K562 (cell line): ENCODE measurements around the gene HNRNPF. TPM values are rescaled to one million over a fixed set of nuclear protein-coding genes. Genes with fewer than 3 reads are reported as not detected.

Experiments
- BRD4 ChIP-seq: fragments of 200-600 bp; sonication (generic); IDR thresholded peaks from 2 replicates; pipeline ENCODE4 v1.6.1; 2017; ENCODE audit warnings: inconsistent platforms
- CHD4 ChIP-seq: fragments of 200-600 bp; sonication (generic); IDR thresholded peaks from 3 replicates; pipeline ENCODE4 v1.6.1; 2012; ENCODE audit warnings: low read depth, mild to moderate bottlenecking, mixed read lengths, low read length, inconsistent platforms; ENCODE audit not compliant: insufficient read depth, insufficient replicate concordance, poor library complexity, severe bottlenecking
- CSDE1 ChIP-seq, 2 experiments: fragments of 450-650 bp; IDR thresholded peaks; 2 replicates each; pipeline ENCODE4 v1.6.1; 2016; ENCODE audit warnings: mild to moderate bottlenecking in 1 of 2
- ERF ChIP-seq: fragments of 450-650 bp; formaldehyde crosslinking; IDR thresholded peaks from 2 replicates; pipeline ENCODE4 v1.4.0; 2020; ENCODE audit warnings: mild to moderate bottlenecking, mixed read lengths
- IFI16 ChIP-seq: fragments of 250-450 bp; sonication (Bioruptor Pico); IDR thresholded peaks from 2 replicates; pipeline ENCODE4 v2.1.2; 2022; ENCODE audit warnings: mild to moderate bottlenecking, inconsistent platforms
- LEF1 ChIP-seq: fragments of 450-650 bp; IDR thresholded peaks from 2 replicates; pipeline ENCODE4 v1.6.1; 2016; ENCODE audit warnings: mild to moderate bottlenecking
- MLLT1 ChIP-seq, 2 experiments: fragments of 450-650 bp; IDR thresholded peaks; 2 replicates each; pipeline ENCODE4 v1.6.1; 2016
- NR1H2 ChIP-seq: sonication (generic); formaldehyde crosslinking; IDR thresholded peaks from 2 replicates; pipeline ENCODE4 v1.4.0; 2020; ENCODE audit warnings: mild to moderate bottlenecking, missing genetic modification reagents
- PCBP2 ChIP-seq: fragments of 200-400 bp; formaldehyde crosslinking; IDR thresholded peaks from 2 replicates; pipeline ENCODE4 v1.6.1; 2018; ENCODE audit warnings: low read length, low read depth, mild to moderate bottlenecking, moderate library complexity; ENCODE audit not compliant: poor library complexity, severe bottlenecking
- POLR2B ChIP-seq: fragments of 450-650 bp; IDR thresholded peaks from 2 replicates; pipeline ENCODE4 v1.6.1; 2018; ENCODE audit warnings: low read depth; ENCODE audit not compliant: partially characterized antibody
- PURB ChIP-seq: sonication (generic); formaldehyde crosslinking; IDR thresholded peaks from 2 replicates; pipeline ENCODE4 v1.9.0; 2021; ENCODE audit warnings: low read depth, mild to moderate bottlenecking, missing genetic modification reagents
- RBFOX2 ChIP-seq: fragments of 200-400 bp; formaldehyde crosslinking; IDR thresholded peaks from 2 replicates; pipeline ENCODE4 v1.6.1; 2017; ENCODE audit warnings: low read depth, mild to moderate bottlenecking, low read length, moderate library complexity
- RBM39 ChIP-seq: fragments of 200-400 bp; formaldehyde crosslinking; optimal IDR thresholded peaks from 2 replicates; pipeline ENCODE3; 2018; ENCODE audit warnings: low read depth, low read length
- SFPQ ChIP-seq: fragments of 200-400 bp; formaldehyde crosslinking; IDR thresholded peaks from 2 replicates; pipeline ENCODE4 v1.6.1; 2017; ENCODE audit warnings: mild to moderate bottlenecking, low read depth, low read length, moderate library complexity
- SP1 ChIP-seq: sonication (generic); formaldehyde crosslinking; IDR thresholded peaks from 2 replicates; pipeline ENCODE4 v1.8.1; 2022; ENCODE audit warnings: mild to moderate bottlenecking, missing genetic modification reagents
- ZBTB26 ChIP-seq: fragments of 450-650 bp; formaldehyde crosslinking; IDR thresholded peaks from 2 replicates; pipeline ENCODE4 v1.4.0; 2022; ENCODE audit warnings: missing genetic modification characterization
- ZC3H4 ChIP-seq: sonication (generic); formaldehyde crosslinking; IDR thresholded peaks from 2 replicates; pipeline ENCODE4 v1.9.0; 2021; ENCODE audit warnings: missing genetic modification reagents, borderline replicate concordance
- ZNF280B ChIP-seq: fragments of 250-450 bp; sonication (Bioruptor Pico); IDR thresholded peaks from 2 replicates; pipeline ENCODE4 v1.5.1; 2021; ENCODE audit warnings: mild to moderate bottlenecking
- ZNF408 ChIP-seq: fragments of 250-450 bp; sonication (Bioruptor Pico); IDR thresholded peaks from 2 replicates; pipeline ENCODE4 v1.4.0; 2020; ENCODE audit warnings: low read depth, mild to moderate bottlenecking, moderate library complexity
- ZNF512 ChIP-seq: IDR thresholded peaks from 2 replicates; pipeline ENCODE4 v1.6.1; 2016; ENCODE audit warnings: missing genetic modification characterization, missing compliant biosample characterization
- ZNF830 ChIP-seq: fragments of 250-450 bp; sonication (Bioruptor Pico); IDR thresholded peaks from 2 replicates; pipeline ENCODE4 v1.5.0; 2021; ENCODE audit warnings: mild to moderate bottlenecking
- polyA plus RNA-seq, 8 experiments: library from polyadenylated mRNA; depleted of rRNA in 4 of 8; stranded (reverse) in 5 of 8; unstranded in 3 of 8; fragments of >200 nt; fragmentation: Nextera tagmentation in 2 of 8; fragmentation: Illumina TruSeq in 1 of 8; extraction: Ambion mirVana in 2 of 8; extraction: Trizol in 1 of 8; gene quantifications; 2 replicates each; pipeline versions ENCODE4 v1.2.1 to v1.2.3, GENCODE V29; 2011 to 2014; ENCODE audit warnings: inconsistent platforms in 1 of 8, missing spikeins in 1 of 8
- total RNA-seq, 7 experiments: library from RNA; depleted of rRNA in 6 of 7; stranded (reverse); fragments of >200 nt in 6 of 7; fragmentation: Illumina TruSeq in 2 of 7; extraction: Trizol in 2 of 7; gene quantifications; 2 replicates each; pipeline versions ENCODE4 v1.2.1 to v1.2.3, GENCODE V29; 2011 to 2021; ENCODE audit warnings: low replicate concordance in 1 of 7

Gene HNRNPF
- total and polyA plus RNA-seq, 9 of the 15 experiments (the other 6 are each of a cell fraction or from before 2014, with no cell fraction given), result 192 to 489 (median 416) TPM

- no peak for TF ChIP-seq SFPQ
- TF ChIP-seq CHD4, result no peak
- no peak for TF ChIP-seq NR1H2 (CRISPR knock-in tag)
- TF ChIP-seq BRD4, result no peak
- peak; percentile 88; the same call in 1 of the 2 replicates for TF ChIP-seq RBFOX2
- TF ChIP-seq ERF (CRISPR knock-in tag), result peak; percentile 93
- no peak for TF ChIP-seq POLR2B
- no peak for TF ChIP-seq CSDE1 (IDR thresholded peaks at IDR 0.05)
- no peak for TF ChIP-seq ZNF408 (CRISPR knock-in tag)
- TF ChIP-seq SP1 (CRISPR knock-in tag), result no peak
- no peak for TF ChIP-seq IFI16 (CRISPR knock-in tag)
- no peak for TF ChIP-seq RBM39
- no peak for TF ChIP-seq MLLT1 (IDR thresholded peaks at IDR 0.05)
- no peak for TF ChIP-seq PCBP2
- peak; percentile 40; the same call in 1 of the 2 replicates for TF ChIP-seq ZNF830 (CRISPR knock-in tag)
- no peak for TF ChIP-seq ZBTB26 (CRISPR knock-in tag)
- TF ChIP-seq ZC3H4 (CRISPR knock-in tag), result no peak
- no peak for TF ChIP-seq LEF1
- no peak for TF ChIP-seq ZNF280B (CRISPR knock-in tag)
- no peak for TF ChIP-seq ZNF512 (tag)
- no peak for TF ChIP-seq PURB (CRISPR knock-in tag)
Observed at GRCh38 chr10:43407148-43407575, 1.8 kb downstream of the HNRNPF start (continued).
